Motor neuron (in vitro differentiated cells): ENCODE measurements around the gene CPPED1. TPM values are rescaled to one million over a fixed set of nuclear protein-coding genes. Genes with fewer than 3 reads are reported as not detected.
A peak's percentile ranks its signal among the peaks of the same experiment; 100 is the strongest.

ENCODE experiments used
- ATAC-seq, 8 experiments: fragments of 200-7000 bp; cut with Tn5 transposase; replicated peaks in 6 of 8; 2 replicates each; pipeline ENCODE4 v1.8.0; 2021; ENCODE audit warnings: mild to moderate bottlenecking in 8 of 8, moderate library complexity in 8 of 8
- H3K27ac ChIP-seq, 2 donors: fragments of 250-450 bp; sonication (Bioruptor Pico); 2 replicates each; pipeline ENCODE4 v1.9.0; 2021; ENCODE audit warnings: antibody characterized with exemption in 2 of 2, mild to moderate bottlenecking in 2 of 2, moderate library complexity in 1 of 2
- H3K4me1 ChIP-seq, 2 donors: fragments of 250-450 bp; sonication (Bioruptor Pico); replicated peaks in 1 of 2; 2 replicates each; pipeline ENCODE4 v1.6.1; 2021; ENCODE audit warnings: antibody characterized with exemption in 2 of 2, mild to moderate bottlenecking in 2 of 2, moderate library complexity in 1 of 2
- H3K4me3 ChIP-seq, 5 donors: fragments of 250-450 bp; sonication (Bioruptor Pico); 2 replicates each; pipeline ENCODE4 v1.9.0; 2021; ENCODE audit warnings: antibody characterized with exemption in 5 of 5, mild to moderate bottlenecking in 5 of 5, moderate library complexity in 4 of 5
- WGBS, 10 experiments: fragments of 450-650 bp; shearing (Covaris generic); methylation state at CpG; one replicate each; pipeline ENCODE4 v1.0.0; 2022; 5-methylcytosine and 5-hydroxymethylcytosine counted together
- in situ Hi-C, 9 experiments: fragments of 400-800 bp; cut with MboI; loops; one replicate each; pipeline ENCODE4 v1.15.0; 2021; ENCODE audit warnings: low sequenced_read_pairs in 9 of 9, low pct_unique_long_range_greater_than_20kb in 2 of 9; ENCODE audit not compliant: unreplicated experiment in 9 of 9
- total RNA-seq, 8 experiments: library from RNA; unstranded; fragments of 300-600 nt; gene quantifications; 2 replicates each; pipeline versions ENCODE4 v1.2.3 to v1.2.4, GENCODE V29; 2022

The CPPED1 gene
- total RNA-seq, 8 experiments from 2014 or later, result 1.1 to 20.1 (median 4.6) TPM

GRCh38 chr16:12628536-12628935 is 175.2 kb downstream of the CPPED1 start:
- Histone ChIP-seq H3K4me3 (no peak overlapping the region), H3K27ac (no peak overlapping the region), H3K4me1 (no peaks in the 10 kb centered on the region)
- in situ Hi-C loops, result no loop called here
- ATAC-seq, result no peak
- WGBS, 10 experiments, result 15 to 69% (median 51%) methylated on average over 1 to 2 of the region's 2 CpGs

- no peak overlapping the region for H3K27ac ChIP-seq
- H3K4me1 ChIP-seq, result no peaks in the 10 kb centered on the region
- ATAC-seq, result no peak
- in situ Hi-C loops, result no loop called here
- WGBS, 10 experiments, result 25 to 100% (median 80%) methylated on average over 1 to 3 of the region's 3 CpGs; no CpG with 5 or more reads in 6 of the 10 experiments
- H3K4me3 ChIP-seq, result no peak overlapping the region
Measured at GRCh38 chr16:12627394-12627793, 176.3 kb downstream of the CPPED1 start.

GRCh38 chr16:12626411-12626810 is 177.3 kb downstream of the CPPED1 start:
- Histone ChIP-seq H3K27ac (no peak overlapping the region), H3K4me3 (no peak overlapping the region), H3K4me1 (no peaks in the 10 kb centered on the region)
- in situ Hi-C loops, result no loop called here
- ATAC-seq, result no peak
- WGBS, 10 experiments, result 60 to 100% (median 70%) methylated on average over 1 to 2 of the region's 4 CpGs; no CpG with 5 or more reads in 5 of the 10 experiments

GRCh38 chr16:12625716-12626115 is 178.0 kb downstream of the CPPED1 start:
- Histone ChIP-seq H3K4me3 (no peak overlapping the region), H3K27ac (no peak overlapping the region), H3K4me1 (no peaks in the 10 kb centered on the region)
- ATAC-seq, result no peak
- 78% methylated on average over 4 of the region's 10 CpGs; no CpG with 5 or more reads in 9 of the 10 experiments for WGBS, 10 experiments
- in situ Hi-C loops, result no loop called here

DNA sequence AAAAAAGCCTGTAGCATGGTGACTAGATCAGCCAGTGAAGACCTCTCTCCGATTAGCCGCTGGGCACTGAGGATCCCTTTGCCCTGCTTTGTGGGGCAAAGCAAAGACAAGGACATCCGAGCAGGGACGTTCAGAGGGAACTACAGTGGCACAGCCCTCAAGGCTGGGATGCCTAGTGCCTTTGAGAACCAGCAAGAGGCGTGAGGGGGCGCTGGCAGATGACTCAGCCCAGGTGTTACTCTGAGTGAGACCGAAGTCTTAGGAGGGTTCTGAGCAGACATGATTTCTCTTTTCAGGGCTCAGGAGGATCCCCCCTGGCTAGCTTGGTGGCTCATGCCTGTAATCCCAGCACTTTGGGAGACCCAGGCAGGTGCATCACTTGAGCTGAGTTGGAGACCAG is 178.6 kb downstream of the CPPED1 start:
- H3K4me3 ChIP-seq, result no peak overlapping the region
- H3K4me1 ChIP-seq, result no peaks in the 10 kb centered on the region
- H3K27ac ChIP-seq, result no peak overlapping the region
- WGBS, 10 experiments, result 70 to 100% (median 86%) methylated on average over 1 to 5 of the region's 7 CpGs; no CpG with 5 or more reads in 6 of the 10 experiments
- in situ Hi-C loops, result no loop called here
- no peak for ATAC-seq

GRCh38 chr16:12620150-12620549 is 183.5 kb downstream of the CPPED1 start:
- no peak for ATAC-seq
- WGBS, 10 experiments, result 0 to 91% (median 67%) methylated on average over 1 of the region's 1 CpG; no CpG with 5 or more reads in 1 of the 10 experiments
- in situ Hi-C loops, result no loop called here

GRCh38 chr16:12618515-12618914 is 185.2 kb downstream of the CPPED1 start:
- no peaks in the 10 kb centered on the region for H3K4me1 ChIP-seq
- 48 to 94% (median 82%) methylated on average over 2 to 3 of the region's 3 CpGs; no CpG with 5 or more reads in 5 of the 10 experiments for WGBS, 10 experiments
- no peak for ATAC-seq
- in situ Hi-C loops, result no loop called here
- H3K4me3 ChIP-seq, result no peak overlapping the region
- H3K27ac ChIP-seq, result no peak overlapping the region

More at GRCh38 chr16:12620150-12620549, 183.5 kb downstream of the CPPED1 start:
- Histone ChIP-seq H3K4me3 (no peak overlapping the region), H3K4me1 (no peaks in the 10 kb centered on the region), H3K27ac (no peak overlapping the region)

GRCh38 chr16:12617401-12617819 is 186.3 kb downstream of the CPPED1 start:
- 13 to 90% (median 48%) methylated on average over 2 to 8 of the region's 9 CpGs; no CpG with 5 or more reads in 3 of the 10 experiments for WGBS, 10 experiments
- in situ Hi-C loops, result no loop called here
- H3K4me1 ChIP-seq, result peaks cover 0 to 4% of the 10 kb centered on the region in 2 donors
- H3K27ac ChIP-seq, result no peak overlapping the region
- peak in 4 of 8 experiments; percentile 33 to 45 (median 42) for ATAC-seq
- no peak overlapping the region for H3K4me3 ChIP-seq

DNA sequence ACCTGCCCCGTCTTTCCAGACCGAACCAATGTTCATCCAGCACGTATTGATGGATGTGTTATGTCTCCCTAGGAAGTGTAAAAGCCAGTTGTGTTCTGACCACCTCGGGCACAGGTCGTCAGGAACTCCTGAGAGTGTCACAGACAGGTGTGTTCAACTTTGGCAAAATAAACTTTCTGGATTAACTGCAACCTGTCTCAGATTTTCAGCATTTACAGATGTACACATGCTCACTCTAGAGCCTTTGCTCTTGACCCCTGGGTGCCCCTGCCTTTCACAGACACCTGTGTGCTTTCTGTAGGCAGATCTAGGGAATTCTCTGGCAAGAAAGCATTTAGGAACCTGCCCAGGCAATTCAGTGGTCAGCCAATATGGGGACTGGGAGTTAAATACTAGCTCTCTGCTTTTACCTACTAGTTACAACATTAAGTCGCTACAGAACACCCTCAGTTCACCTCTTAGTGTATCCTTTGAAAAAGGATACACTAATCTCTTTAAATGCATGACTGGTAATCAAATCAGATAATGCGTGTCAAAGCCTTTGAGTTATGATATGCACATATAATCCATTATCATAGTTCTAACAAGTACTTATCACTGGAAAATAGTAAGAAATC is 188.9 kb downstream of the CPPED1 start:
- in situ Hi-C loops, result no loop called here
- Histone ChIP-seq H3K4me3 (no peak overlapping the region), H3K27ac (no peak overlapping the region), H3K4me1 (peaks cover 0 to 4% of the 10 kb centered on the region in 2 donors)
- no peak for ATAC-seq
- 10 to 100% (median 86%) methylated on average over 1 to 6 of the region's 7 CpGs; no CpG with 5 or more reads in 2 of the 10 experiments for WGBS, 10 experiments

DNA sequence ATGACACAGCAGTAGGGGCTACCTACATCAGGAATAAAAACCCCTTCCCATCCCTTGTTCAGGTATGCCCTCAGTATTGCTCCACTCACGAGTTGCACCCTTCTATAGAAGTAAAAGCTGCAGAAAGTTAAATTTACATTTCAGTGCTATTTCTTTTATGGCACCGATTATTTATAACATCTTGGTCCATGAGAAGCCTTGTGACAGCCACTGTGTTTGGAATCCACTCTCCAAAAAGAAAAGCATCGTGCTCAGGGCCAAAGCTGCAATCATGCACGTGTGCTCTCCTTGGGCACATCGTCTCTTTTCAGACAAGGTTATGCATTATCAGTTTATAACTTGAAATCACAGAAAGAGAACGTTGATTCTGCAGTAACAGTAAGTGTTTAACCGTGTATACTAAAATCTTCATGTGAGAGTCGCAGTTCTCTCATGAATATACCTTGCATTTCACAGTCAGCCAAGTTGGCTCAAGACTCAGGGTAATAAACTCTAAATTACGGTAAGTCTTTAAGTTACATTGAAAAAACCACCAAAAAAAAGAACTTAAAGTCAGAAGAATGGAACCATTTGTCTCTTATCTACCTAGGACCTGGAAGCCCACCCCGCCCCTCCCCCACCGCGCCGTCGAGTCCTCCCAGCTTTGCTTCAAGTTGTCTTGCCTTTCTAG is 189.6 kb downstream of the CPPED1 start:
- peaks cover 0 to 4% of the 10 kb centered on the region in 2 donors for H3K4me1 ChIP-seq
- H3K4me3 ChIP-seq, result no peak overlapping the region
- no peak for ATAC-seq
- H3K27ac ChIP-seq, result no peak overlapping the region
- 20 to 92% (median 77%) methylated on average over 1 to 9 of the region's 14 CpGs for WGBS, 10 experiments
- in situ Hi-C loops, result no loop called here

- Histone ChIP-seq H3K27ac (no peak overlapping the region), H3K4me3 (no peak overlapping the region), H3K4me1 (peaks cover 0 to 4% of the 10 kb centered on the region in 2 donors)
- peak in 3 of 8 experiments; percentile 9 to 50 (median 40) for ATAC-seq
- in situ Hi-C loops, result no loop called here
- WGBS, 10 experiments, result 0 to 63% (median 38%) methylated on average over 1 to 14 of the region's 15 CpGs
Measured at GRCh38 chr16:12613131-12613991, 190.3 kb downstream of the CPPED1 start.

DNA sequence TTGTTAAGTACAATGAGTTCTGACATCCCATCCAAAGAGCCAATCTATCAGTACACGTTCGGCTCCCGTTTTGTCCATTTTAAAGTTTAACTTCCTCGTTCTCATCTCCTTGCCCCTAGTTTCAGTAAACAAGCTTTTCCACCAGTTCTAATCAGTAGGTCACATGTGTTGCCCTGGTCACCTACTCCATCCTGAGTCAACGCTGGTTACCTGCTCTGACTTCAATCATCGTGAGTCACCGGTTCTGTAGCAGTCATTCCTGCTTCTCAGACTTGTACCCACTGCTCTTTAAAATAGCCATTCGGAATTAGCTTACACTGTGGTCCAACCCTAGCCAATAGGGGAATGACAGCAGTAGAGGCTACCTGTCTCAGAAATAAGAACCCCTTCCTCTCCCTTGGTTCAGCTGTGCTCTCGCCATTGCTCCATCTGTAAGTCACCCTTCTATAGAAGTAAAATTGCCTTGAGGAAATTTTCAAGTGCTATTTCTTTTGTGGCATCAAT is 191.0 kb downstream of the CPPED1 start:
- ATAC-seq, result no peak
- in situ Hi-C loops, result no loop called here
- peaks cover 0 to 4% of the 10 kb centered on the region in 2 donors for H3K4me1 ChIP-seq
- H3K4me3 ChIP-seq, result no peak overlapping the region
- WGBS, 10 experiments, result 54 to 93% (median 80%) methylated on average over 1 to 9 of the region's 9 CpGs; no CpG with 5 or more reads in 2 of the 10 experiments
- no peak overlapping the region for H3K27ac ChIP-seq
